Activated CD8-positive, alpha-beta memory T cell treated with anti-CD3 and anti-CD28 coated beads, Interleukin-2, amount 50 U/mL, for 1 hour (primary cell): ENCODE data around the gene PTF1A.

Experiments used
- DNase-seq: peaks from one replicate; pipeline ENCODE4 v3.0.0-alpha.2; 2020; ENCODE audit errors: extremely low read depth

PTF1A gene

GRCh38 chr10:23187155-23187554 is 5.0 kb upstream of the PTF1A start:
- DNase-seq: no peak

- DNase-seq: no peak
Observed at GRCh38 chr10:23189024-23189423, 3.1 kb upstream of the PTF1A start.

- no peak for DNase-seq
Observed at GRCh38 chr10:23190872-23191763, 994 bp upstream of the PTF1A start.

- DNase-seq: no peak
Observed at GRCh38 chr10:23192712-23193434, 761 bp downstream of the PTF1A start.

- DNase-seq: no peak
Observed at GRCh38 chr10:23193435-23194074, 1.4 kb downstream of the PTF1A start.

- no peak for DNase-seq
Observed at GRCh38 chr10:23194471-23194965, 2.4 kb downstream of the PTF1A start.

GRCh38 chr10:23194966-23195845 is 3.1 kb downstream of the PTF1A start:
- no peak for DNase-seq

GRCh38 chr10:23195846-23196600 is 3.9 kb downstream of the PTF1A start:
- DNase-seq: no peak

- DNase-seq: no peak
Observed at GRCh38 chr10:23196915-23197314, 4.8 kb downstream of the PTF1A start.

- DNase-seq: no peak
Observed at GRCh38 chr10:23197416-23197861, 5.3 kb downstream of the PTF1A start.

- no peak for DNase-seq
Observed at GRCh38 chr10:23198610-23198939, 6.5 kb downstream of the PTF1A start.

- no peak for DNase-seq
Observed at GRCh38 chr10:23198940-23199767, 7.0 kb downstream of the PTF1A start.

- DNase-seq: no peak
Observed at GRCh38 chr10:23199768-23200511, 7.8 kb downstream of the PTF1A start.

- DNase-seq: no peak
Observed at GRCh38 chr10:23200586-23200985, 8.5 kb downstream of the PTF1A start.

- DNase-seq: no peak
Observed at GRCh38 chr10:23200997-23201652, 9.0 kb downstream of the PTF1A start.

GRCh38 chr10:23201837-23202236 is 9.7 kb downstream of the PTF1A start:
- DNase-seq: no peak

GRCh38 chr10:23202779-23203178 is 10.7 kb downstream of the PTF1A start:
- no peak for DNase-seq
